PFSK-1 (cell line): ENCODE data around the gene COL6A2.
A peak's percentile ranks its signal among the peaks of the same experiment; 100 is the strongest.

Experiments used
- FOXP2 ChIP-seq: optimal IDR thresholded peaks from 2 replicates; pipeline ENCODE3; 2011; ENCODE audit warnings: borderline replicate concordance, control low read depth, inconsistent platforms; ENCODE audit not compliant: insufficient read depth; ENCODE audit errors: extremely low read length, extremely low read depth
- POLR2AphosphoS5 ChIP-seq: IDR thresholded peaks from 2 replicates; pipeline ENCODE4 v1.6.1; 2012; ENCODE audit warnings: low read depth, mild to moderate bottlenecking, control low read depth, low read length, moderate library complexity
- REST ChIP-seq, 2 experiments: IDR thresholded peaks; 2 replicates each; pipeline versions ENCODE4 v1.6.1 to v1.8.0; 2011 to 2012; ENCODE audit warnings: low read depth in 2 of 2, low read length in 2 of 2, control low read depth in 1 of 2, inconsistent platforms in 1 of 2, mild to moderate bottlenecking in 1 of 2, moderate library complexity in 1 of 2; ENCODE audit not compliant: insufficient read depth in 1 of 2
- SIN3A ChIP-seq: IDR thresholded peaks from 2 replicates; pipeline ENCODE4 v1.6.1; 2012; ENCODE audit warnings: mild to moderate bottlenecking, low read length, moderate library complexity, borderline replicate concordance; ENCODE audit not compliant: insufficient read depth
- TAF1 ChIP-seq: IDR thresholded peaks from 2 replicates; pipeline ENCODE4 v1.6.1; 2012; ENCODE audit warnings: low read length, control low read depth, borderline replicate concordance; ENCODE audit not compliant: insufficient read depth

COL6A2 gene

GRCh38 chr21:46151989-46152926, 54.3 kb downstream of the COL6A2 start:
- TF ChIP-seq SIN3A (no peak), FOXP2 (no peak), TAF1 (no peak), REST (IDR thresholded peaks at IDR 0.05; ENCODE audit: insufficient read depth in 1 of 2, low read depth in 2 of 2, low read length in 2 of 2) (no peak), POLR2AphosphoS5 (no peak)

DNA sequence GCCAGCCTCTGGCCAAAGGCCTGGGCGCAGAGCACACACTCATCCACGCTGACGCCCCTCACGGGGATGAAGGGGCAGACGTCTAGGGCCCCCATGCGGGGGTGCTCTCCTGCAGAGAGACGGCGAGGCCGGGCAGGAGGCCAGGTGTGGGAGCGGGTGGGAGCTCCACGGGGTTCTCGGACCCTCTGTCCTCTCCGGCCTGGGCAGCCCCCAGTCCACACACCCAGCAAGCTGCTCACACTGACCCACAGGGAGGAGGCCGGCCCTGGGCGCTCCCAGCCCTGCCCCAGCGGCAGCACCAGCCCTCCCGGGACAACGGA, 55.0 kb downstream of the COL6A2 start:
- no peak for TF ChIP-seq FOXP2
- TF ChIP-seq TAF1, result no peak
- TF ChIP-seq REST (IDR thresholded peaks at IDR 0.05; ENCODE audit: insufficient read depth in 1 of 2, low read depth in 2 of 2, low read length in 2 of 2), result no peak
- TF ChIP-seq SIN3A, result no peak
- no peak for TF ChIP-seq POLR2AphosphoS5

- no peak for TF ChIP-seq POLR2AphosphoS5
- TF ChIP-seq FOXP2, result peak; percentile 17
Observed at GRCh38 chr21:46153247-46154154, 55.6 kb downstream of the COL6A2 start.

DNA sequence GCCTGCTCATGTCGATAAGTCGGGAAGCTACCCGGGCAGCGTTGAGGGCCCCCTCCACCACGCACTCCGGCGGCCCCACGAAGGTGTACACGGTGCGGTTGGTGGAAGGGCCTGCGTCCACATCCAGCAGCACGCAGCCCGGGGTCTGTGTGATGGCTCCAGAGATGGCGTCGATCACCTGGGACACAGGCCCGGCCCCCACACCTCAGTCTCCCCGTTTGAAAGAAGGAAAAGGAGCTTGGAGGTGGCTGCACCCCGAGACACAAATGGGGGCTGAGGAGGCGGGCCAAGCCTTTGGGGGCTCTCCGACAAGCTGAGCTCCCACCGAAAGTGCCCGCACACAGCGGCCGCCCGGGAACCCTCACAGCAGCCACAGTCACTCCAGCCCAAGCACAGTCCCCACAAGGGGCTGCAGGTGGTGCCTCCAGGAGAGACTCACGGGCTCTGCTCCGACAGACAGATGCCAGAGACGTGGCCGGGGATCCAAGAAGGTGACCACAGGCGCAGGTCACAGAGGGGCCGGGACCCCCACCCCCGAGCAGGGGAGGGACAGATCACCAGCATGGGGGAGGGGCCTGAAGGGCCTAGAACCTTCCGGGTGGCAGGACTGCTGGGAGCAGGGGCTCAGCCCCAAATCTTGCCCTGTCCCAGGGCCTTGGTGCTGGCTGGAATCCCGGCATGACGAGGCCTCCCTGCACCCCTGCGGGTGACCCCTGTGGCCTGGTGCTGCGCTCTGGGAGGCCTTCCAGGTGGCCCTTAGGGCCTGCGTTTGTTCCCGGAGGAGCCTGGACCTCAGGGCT, 56.4 kb downstream of the COL6A2 start:
- TF ChIP-seq FOXP2, result no peak
- no peak for TF ChIP-seq SIN3A
- TF ChIP-seq POLR2AphosphoS5, result no peak
- TF ChIP-seq REST (IDR thresholded peaks at IDR 0.05; ENCODE audit: insufficient read depth in 1 of 2, low read depth in 2 of 2, low read length in 2 of 2), result no peak
- TF ChIP-seq TAF1, result no peak
